Transverse colon (tissue), 4 donors: Measurements from ENCODE around the gene AGO1. TPM values are rescaled to one million over a fixed set of nuclear protein-coding genes. Genes with fewer than 3 reads are reported as not detected.

Source experiments
- DNase-seq: peaks from one replicate; pipeline ENCODE4 v3.0.0-alpha.2; 2019
- H3K27ac ChIP-seq, 4 donors: fragments of 200-600 bp; sonication (generic); 2 replicates each; pipeline ENCODE4 v1.5.1; 2016 to 2018; ENCODE audit warnings: inconsistent platforms in 4 of 4
- H3K27me3 ChIP-seq: fragments of 200-600 bp; sonication (generic); 2 replicates; pipeline ENCODE4 v1.5.1; 2017; ENCODE audit warnings: inconsistent platforms
- H3K36me3 ChIP-seq, 4 donors: fragments of 200-600 bp; sonication (generic); 2 replicates each; pipeline ENCODE4 v1.5.1; 2017 to 2019; ENCODE audit warnings: inconsistent platforms in 4 of 4
- H3K4me1 ChIP-seq, 4 donors: fragments of 200-600 bp; sonication (generic); 2 replicates each; pipeline ENCODE4 v1.5.1; 2017 to 2020; ENCODE audit warnings: inconsistent platforms in 4 of 4
- H3K4me3 ChIP-seq, 4 donors: fragments of 200-600 bp; sonication (generic); 1 replicate in 1 of 4; 2 replicates in 3 of 4; pipeline versions ENCODE4 v1.5.1 to v1.6.1; 2017 to 2019; ENCODE audit warnings: inconsistent platforms in 4 of 4
- H3K9me3 ChIP-seq, 2 donors: fragments of 200-600 bp; sonication (generic); 2 replicates each; pipeline ENCODE4 v1.5.1; 2017 to 2019; ENCODE audit warnings: inconsistent platforms in 2 of 2
- EP300 ChIP-seq: sonication (generic); formaldehyde crosslinking; IDR thresholded peaks from one replicate; pipeline ENCODE4 v1.6.1; 2017; ENCODE audit warnings: antibody characterized with exemption, low read depth
- POLR2A ChIP-seq: fragments of 450-650 bp; IDR thresholded peaks from one replicate; pipeline ENCODE4 v1.6.1; 2016; ENCODE audit warnings: antibody characterized with exemption, mild to moderate bottlenecking, moderate library complexity
- POLR2AphosphoS5 ChIP-seq, 3 donors: sonication (generic); formaldehyde crosslinking; IDR thresholded peaks; one replicate each; pipeline ENCODE4 v1.6.1; 2016; ENCODE audit warnings: antibody characterized with exemption in 3 of 3
- WGBS, 2 donors: methylation state at CpG; one replicate each; pipeline ENCODE4 v1.1.5; 2018; ENCODE audit warnings: low coverage in 1 of 2; 5-methylcytosine and 5-hydroxymethylcytosine counted together
- in situ Hi-C, 4 donors: fragments of 200-750 bp; cut with MboI; loops; one replicate each; pipeline versions ENCODE4 v1.15.0 to v1.15.1; 2017; ENCODE audit warnings: low sequenced_read_pairs in 3 of 4, low pct_ligation_motif_present in 1 of 4, low pct_unique_long_range_greater_than_20kb in 1 of 4
- intact Hi-C: fragments of 100-400 bp; cut with DNase I; formaldehyde crosslinking; loops from one replicate; pipeline ENCODE4 v1.15.1; 2023; ENCODE audit warnings: low total_unique reads
- total RNA-seq, 4 donors: library from RNA; depleted of rRNA; stranded (reverse); fragments of >200 nt; gene quantifications; one replicate each; pipeline ENCODE4 v1.1.0, GENCODE V29; 2016
- TF ChIP-seq, protein P1 (sequence below), 5 experiments: fragments of 200-600 bp in 3 of 5; fragments of 450-650 bp in 2 of 5; sonication (generic) in 3 of 5; IDR thresholded peaks; 1 replicate in 2 of 5; 2 replicates in 3 of 5; pipeline ENCODE4 v1.5.1; 2016 to 2017; ENCODE audit warnings: antibody characterized with exemption in 5 of 5, inconsistent platforms in 3 of 5, mild to moderate bottlenecking in 2 of 5, moderate library complexity in 1 of 5

The AGO1 gene
- total RNA-seq, 4 donors from 2014 or later: 20.6 to 40.2 (median 24.0) TPM

- TF ChIP-seq, protein P1, sequence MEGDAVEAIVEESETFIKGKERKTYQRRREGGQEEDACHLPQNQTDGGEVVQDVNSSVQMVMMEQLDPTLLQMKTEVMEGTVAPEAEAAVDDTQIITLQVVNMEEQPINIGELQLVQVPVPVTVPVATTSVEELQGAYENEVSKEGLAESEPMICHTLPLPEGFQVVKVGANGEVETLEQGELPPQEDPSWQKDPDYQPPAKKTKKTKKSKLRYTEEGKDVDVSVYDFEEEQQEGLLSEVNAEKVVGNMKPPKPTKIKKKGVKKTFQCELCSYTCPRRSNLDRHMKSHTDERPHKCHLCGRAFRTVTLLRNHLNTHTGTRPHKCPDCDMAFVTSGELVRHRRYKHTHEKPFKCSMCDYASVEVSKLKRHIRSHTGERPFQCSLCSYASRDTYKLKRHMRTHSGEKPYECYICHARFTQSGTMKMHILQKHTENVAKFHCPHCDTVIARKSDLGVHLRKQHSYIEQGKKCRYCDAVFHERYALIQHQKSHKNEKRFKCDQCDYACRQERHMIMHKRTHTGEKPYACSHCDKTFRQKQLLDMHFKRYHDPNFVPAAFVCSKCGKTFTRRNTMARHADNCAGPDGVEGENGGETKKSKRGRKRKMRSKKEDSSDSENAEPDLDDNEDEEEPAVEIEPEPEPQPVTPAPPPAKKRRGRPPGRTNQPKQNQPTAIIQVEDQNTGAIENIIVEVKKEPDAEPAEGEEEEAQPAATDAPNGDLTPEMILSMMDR (IDR thresholded peaks at IDR 0.05): no peak
- no peak for TF ChIP-seq POLR2AphosphoS5 (IDR thresholded peaks at IDR 0.05)
- no peak for TF ChIP-seq EP300
- TF ChIP-seq POLR2A: no peak
- Histone ChIP-seq H3K9me3 (no peaks in the 10 kb centered on the region), H3K4me3 (no peak overlapping the region), H3K4me1 (peaks cover 0 to 6% (median 0%) of the 10 kb centered on the region in 4 donors), H3K27me3 (no peaks in the 10 kb centered on the region), H3K27ac (no peak overlapping the region), H3K36me3 (no peaks in the 10 kb centered on the region)
- intact Hi-C loops: no loop called here
- WGBS, 2 donors: 39 to 81% methylated on average over 3 of the region's 3 CpGs
- in situ Hi-C loops: no loop called here
- no peak for DNase-seq
These were observed 22.3 kb upstream of the AGO1 start for GRCh38 chr1:35860696-35861095.

GRCh38 chr1:35863136-35863535, 19.9 kb upstream of the AGO1 start:
- Histone ChIP-seq H3K27me3 (no peaks in the 10 kb centered on the region), H3K36me3 (no peaks in the 10 kb centered on the region), H3K4me3 (no peak overlapping the region), H3K27ac (no peak overlapping the region), H3K4me1 (no peaks in the 10 kb centered on the region), H3K9me3 (no peaks in the 10 kb centered on the region)
- intact Hi-C loops: no loop called here
- no peak for DNase-seq
- TF ChIP-seq POLR2AphosphoS5 (IDR thresholded peaks at IDR 0.05): no peak
- TF ChIP-seq, protein P1 (IDR thresholded peaks at IDR 0.05): no peak
- no peak for TF ChIP-seq POLR2A
- no peak for TF ChIP-seq EP300
- in situ Hi-C loops: no loop called here
- 88 to 100% methylated on average over 1 of the region's 1 CpG for WGBS, 2 donors

DNA sequence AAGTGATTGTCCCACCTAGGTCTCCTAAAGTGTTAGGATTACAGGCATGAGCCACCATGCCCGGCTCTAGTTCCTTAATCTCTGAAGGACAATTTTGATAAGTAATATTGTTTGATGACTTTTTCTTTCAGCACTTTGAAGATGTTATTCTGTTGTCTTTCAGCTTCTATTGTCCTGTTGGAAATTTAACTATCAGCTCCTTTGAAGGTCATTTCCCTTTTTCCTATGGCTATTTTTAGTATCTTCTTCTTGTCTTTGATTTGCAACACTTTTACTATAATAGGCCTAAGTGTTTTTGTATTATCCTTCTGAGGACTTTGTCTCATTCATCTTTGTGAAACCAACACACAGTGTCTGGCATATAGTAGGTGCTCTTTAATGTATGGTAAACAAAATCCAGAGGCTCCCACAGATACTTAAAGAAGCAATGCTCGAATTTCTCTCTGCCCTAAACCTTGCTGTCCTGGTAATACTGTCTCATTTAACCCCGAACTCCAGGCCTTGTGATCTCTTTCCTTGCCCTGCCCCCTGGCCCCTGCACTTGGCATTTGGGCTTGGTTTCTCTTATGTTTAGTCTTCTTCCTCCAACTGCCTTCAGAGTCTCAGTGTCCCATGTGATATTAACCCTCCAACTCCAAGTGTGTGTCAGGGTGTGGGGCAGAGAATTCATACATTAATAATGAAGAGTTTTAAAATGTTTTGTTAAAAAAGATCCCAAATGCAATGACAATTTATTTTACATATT, 19.0 kb upstream of the AGO1 start:
- no peak for DNase-seq
- 63 to 74% methylated on average over 3 of the region's 3 CpGs for WGBS, 2 donors
- no peaks in the 10 kb centered on the region for H3K27me3 ChIP-seq
- H3K4me3 ChIP-seq: no peak overlapping the region
- H3K9me3 ChIP-seq: no peaks in the 10 kb centered on the region
- in situ Hi-C loops (no loop called here), intact Hi-C loops (no loop called here)
- no peaks in the 10 kb centered on the region for H3K4me1 ChIP-seq
- H3K27ac ChIP-seq: no peak overlapping the region
- TF ChIP-seq, protein P1 (IDR thresholded peaks at IDR 0.05): no peak
- TF ChIP-seq EP300 (no peak), POLR2AphosphoS5 (IDR thresholded peaks at IDR 0.05) (no peak), POLR2A (no peak)
- no peaks in the 10 kb centered on the region for H3K36me3 ChIP-seq

GRCh38 chr1:35864813-35865212, 18.2 kb upstream of the AGO1 start:
- no peak overlapping the region for H3K27ac ChIP-seq
- in situ Hi-C loops (no loop called here), intact Hi-C loops (no loop called here)
- no peaks in the 10 kb centered on the region for H3K27me3 ChIP-seq
- no peaks in the 10 kb centered on the region for H3K4me1 ChIP-seq
- no peak for DNase-seq
- TF ChIP-seq, protein P1 (IDR thresholded peaks at IDR 0.05): no peak
- TF ChIP-seq EP300 (no peak), POLR2A (no peak)
- no peak overlapping the region for H3K4me3 ChIP-seq
- no peaks in the 10 kb centered on the region for H3K9me3 ChIP-seq
- H3K36me3 ChIP-seq: no peaks in the 10 kb centered on the region
- WGBS, 2 donors: 85 to 92% methylated on average over 5 of the region's 5 CpGs
